ENCODE measurements around the gene PAM.

DNA sequence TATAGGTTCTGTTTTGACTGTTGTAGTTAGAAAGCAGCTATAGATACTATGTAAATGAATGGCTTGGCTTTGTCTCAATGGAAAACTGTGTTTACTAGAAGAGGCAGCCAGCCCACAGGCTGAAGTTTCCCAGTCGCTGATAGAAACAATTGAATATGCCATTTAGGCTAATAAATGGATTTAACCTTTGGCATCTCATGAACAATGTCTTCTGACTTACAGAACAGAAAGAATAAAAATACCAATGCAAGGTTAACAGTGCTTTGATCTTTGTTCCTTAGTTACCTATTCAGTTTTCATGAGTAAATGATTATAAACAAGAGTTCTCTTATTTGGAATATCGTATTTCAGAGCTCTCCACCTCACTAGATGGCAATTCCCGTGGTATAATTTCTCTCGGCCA, 120.6 kb downstream of the PAM start:
- TF ChIP-seq, protein P1, sequence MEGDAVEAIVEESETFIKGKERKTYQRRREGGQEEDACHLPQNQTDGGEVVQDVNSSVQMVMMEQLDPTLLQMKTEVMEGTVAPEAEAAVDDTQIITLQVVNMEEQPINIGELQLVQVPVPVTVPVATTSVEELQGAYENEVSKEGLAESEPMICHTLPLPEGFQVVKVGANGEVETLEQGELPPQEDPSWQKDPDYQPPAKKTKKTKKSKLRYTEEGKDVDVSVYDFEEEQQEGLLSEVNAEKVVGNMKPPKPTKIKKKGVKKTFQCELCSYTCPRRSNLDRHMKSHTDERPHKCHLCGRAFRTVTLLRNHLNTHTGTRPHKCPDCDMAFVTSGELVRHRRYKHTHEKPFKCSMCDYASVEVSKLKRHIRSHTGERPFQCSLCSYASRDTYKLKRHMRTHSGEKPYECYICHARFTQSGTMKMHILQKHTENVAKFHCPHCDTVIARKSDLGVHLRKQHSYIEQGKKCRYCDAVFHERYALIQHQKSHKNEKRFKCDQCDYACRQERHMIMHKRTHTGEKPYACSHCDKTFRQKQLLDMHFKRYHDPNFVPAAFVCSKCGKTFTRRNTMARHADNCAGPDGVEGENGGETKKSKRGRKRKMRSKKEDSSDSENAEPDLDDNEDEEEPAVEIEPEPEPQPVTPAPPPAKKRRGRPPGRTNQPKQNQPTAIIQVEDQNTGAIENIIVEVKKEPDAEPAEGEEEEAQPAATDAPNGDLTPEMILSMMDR (IDR thresholded peaks at IDR 0.05): no peak
- TF ChIP-seq POLR2A (IDR thresholded peaks at IDR 0.05): no peak
- no peak for TF ChIP-seq EP300 (IDR thresholded peaks at IDR 0.05; ENCODE audit: low read depth)
- TF ChIP-seq POLR2AphosphoS5 (IDR thresholded peaks at IDR 0.05): no peak

Data from transverse colon (tissue), 4 donors.